ENCODE measurements around the gene TAB2. TPM values are rescaled to one million over a fixed set of nuclear protein-coding genes. Genes with fewer than 3 reads are reported as not detected.
"Not testable (repeated sequence)": the region's sequence is repeated elsewhere in the genome, so short reads cannot be mapped to it uniquely, and the experiment has no call there.

TAB2 gene
- polyA plus RNA-seq, 5 donors, result 66.1 to 106 (median 87.7) TPM

DNA sequence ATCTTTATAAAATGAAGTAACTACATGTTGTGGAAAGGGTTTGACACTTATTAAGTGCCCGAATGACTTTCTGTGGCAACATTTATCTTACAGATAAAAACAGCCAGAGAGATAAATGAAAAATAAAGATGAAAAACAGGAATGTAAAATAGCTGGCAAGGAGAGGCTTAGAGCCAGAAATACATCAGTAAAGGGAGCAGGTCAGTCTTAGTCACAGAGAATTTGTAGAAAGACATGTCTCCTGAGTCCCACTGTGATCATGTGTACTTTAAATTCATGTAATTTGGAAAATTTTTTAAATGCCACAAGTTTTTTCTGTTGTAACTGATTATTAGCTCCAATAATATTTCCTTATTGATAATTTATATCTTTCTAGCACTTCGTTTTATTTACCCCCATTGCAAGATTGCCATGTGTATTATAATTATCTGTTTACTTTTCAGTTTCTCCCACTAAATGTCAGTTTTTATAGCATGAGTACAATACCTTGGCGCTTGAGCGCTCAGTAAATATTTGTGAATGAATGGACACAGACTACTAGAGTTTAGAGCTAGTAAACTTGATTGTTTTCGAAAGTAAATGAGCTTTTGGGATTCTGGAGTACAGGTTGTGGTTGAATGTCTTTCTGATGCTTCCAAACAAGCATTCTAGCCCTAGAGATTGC is 15.2 kb downstream of the TAB2 start:
- no peak for DNase-seq

DNA sequence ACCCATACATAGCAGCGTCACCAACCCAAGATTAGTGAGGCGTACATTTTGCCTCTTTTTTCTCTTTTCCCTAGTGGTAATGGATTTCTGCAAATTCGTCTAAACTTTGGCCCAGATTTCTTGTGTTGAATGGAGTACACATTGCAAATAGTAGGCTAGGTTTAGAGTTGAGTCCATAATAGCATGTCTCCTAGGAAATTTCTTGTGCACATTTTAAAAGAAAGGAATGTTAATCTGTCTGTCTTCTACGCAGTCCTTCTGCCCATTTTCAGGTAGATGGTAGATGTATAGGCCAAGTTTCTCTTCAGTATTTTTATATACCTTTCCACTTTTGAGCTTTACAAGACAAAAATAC is 15.7 kb downstream of the TAB2 start:
- DNase-seq, result no peak

DNA sequence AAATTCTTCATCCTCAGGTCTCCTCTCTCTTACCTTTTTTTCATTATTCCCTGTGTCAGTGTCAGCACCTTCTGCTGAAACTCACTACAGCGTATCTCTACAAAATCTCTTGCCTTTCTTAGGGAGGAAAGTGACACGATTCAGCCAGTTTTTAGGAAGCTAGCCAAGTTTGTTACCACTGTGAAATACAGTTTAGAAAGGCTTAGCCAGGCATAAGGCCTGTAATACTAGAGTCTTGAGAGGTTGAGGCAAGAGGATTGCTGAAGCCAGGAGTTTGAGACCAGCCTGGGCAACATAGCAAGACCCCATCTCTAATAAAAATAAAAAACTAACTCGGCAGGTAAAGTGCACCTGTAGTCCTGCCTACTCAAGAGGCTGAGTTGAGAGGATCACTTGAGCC is 16.7 kb downstream of the TAB2 start:
- DNase-seq, result no peak

DNA sequence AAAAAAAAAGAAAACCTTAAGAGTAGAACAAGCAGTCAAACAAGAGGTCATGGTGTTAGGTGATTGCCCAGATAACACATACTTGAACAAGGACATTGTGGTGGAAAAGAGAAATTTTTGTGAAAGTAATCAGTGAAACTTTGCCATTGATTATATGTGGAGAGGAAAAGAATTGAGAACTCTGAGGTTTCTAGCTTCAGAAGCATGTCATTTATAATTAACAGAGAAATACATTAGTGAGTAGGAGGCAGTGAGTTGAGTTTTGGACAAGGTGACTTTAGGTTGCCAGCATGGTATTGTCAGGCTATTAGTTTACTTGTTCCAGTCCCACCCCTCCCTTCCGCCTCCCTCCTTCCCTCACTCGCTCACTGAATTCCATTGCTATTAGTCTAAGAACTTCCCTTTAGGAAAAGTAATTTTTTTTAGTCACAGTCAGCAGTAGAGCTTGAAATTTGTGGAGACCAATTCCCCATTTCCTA is 17.2 kb downstream of the TAB2 start:
- no peak for DNase-seq

DNA sequence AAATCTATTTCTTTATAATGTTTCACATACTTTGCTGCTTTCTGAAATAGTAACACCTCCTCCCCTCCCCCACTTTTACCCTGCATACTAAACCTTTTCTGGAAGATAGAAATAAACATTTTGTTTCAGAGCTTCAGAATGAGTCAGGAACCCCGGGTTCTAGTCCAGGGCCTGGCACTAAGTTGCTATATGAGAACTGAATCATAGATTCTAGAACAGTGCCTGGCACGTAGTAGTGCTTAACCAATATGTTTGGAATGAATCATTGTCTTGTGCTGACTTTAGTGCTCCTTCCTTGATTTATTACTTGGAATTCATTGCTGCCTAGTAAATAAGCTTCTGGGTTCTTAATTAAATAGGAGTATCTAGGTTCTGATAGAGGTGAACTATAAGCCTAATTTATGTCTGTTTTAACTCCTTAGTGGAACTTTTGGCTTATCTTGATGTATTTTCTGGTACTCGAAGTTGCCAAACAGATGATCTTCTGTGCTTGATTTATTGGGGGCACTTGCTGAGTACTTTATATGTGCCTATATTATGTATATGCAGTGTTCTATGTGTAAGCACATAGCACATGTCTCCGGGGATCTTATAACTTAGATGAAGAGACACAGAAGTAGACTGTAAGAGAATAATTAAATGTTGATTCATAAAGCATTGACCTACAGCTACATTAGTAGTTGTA is 18.6 kb downstream of the TAB2 start:
- DNase-seq, result no peak

DNA sequence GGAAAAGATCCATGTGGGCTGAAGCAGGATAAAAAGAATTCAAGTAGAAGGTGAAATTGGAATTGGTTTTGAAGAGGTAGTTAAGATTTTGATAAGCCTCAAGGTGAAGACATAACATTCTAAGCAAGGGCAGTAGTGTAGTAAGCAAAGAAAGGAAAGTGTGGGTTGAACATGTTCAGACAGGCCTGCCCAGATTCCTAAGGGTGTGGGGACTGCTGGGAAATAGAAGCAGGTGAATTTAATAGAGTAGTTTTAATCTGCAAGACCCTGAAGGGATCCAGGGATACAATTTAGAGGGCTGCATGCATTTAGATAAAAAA is 19.1 kb downstream of the TAB2 start:
- no peak for DNase-seq

DNA sequence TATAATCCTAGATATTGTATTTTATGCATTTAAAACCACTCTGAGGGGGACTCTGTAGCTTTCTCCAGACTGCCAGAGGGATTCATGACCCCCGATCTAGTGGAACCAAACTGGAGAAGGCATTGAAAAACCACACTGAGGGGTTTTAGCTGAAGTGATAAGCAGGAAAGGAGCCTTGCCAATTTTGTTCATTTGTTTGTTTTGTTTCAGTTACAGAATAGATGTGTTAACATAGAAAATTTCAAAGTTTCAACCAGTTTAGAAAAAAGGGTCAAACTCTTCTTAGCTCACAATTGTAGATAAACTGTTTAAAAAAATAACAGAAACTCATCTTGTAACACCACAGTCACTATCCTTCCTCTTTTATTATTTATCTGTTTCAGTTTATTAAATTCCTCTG is 19.8 kb downstream of the TAB2 start:
- no peak for DNase-seq

DNA sequence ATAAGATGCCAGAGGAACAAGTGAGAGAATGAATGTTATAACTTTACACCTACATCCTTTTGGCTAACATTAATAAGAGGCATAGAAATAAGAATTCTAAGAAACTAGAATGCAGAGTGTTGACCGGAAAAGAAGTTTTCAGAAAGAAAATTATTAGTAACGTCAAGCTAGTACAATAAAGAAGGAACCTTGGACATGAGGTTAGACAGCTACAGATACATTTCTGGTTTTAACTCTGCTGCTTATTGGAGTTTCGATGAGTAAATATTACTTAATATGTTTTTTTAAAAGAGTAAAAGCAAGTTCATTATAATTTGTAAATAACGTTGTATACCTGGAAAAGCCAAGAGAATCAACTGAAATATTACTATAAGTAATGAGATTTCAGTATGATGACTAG is 22.7 kb downstream of the TAB2 start:
- no peak for DNase-seq

DNA sequence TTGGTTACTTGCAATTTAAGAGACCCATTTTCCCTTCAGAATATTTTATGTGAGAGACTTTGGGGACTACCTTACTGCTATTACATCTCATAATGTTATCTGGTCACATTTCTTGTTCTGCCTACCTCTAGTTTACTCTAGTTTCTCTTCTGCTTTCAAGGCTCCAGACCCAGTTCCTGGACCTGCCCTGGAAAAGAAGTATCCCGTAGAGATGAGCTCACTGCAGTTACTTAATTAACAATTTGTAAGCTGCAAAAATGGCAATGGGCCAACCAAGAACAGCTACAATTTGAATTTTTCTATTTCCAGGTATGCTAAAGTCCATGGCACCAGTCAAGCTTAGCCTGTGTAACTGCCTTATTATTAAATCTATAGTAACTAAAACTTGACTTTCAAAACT is 25.0 kb downstream of the TAB2 start:
- no peak for DNase-seq

DNA sequence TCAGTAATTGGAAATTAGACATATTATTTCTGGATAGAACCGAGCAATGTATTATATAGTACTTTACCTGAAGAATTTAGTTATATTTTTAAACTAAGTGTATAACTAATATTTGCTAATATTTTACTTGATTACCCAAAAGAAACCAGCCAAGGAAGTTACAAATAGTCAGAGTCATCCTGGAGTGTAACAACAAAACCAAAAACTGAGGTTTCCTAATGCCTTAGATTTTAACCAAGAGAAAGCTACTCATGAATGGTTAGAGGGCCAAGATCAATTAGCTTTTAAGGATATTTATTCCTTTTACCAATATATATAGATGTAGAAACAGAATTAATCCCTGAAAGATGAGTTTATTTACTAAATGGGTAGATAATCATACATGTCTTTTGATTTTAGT is 26.0 kb downstream of the TAB2 start:
- no peak for DNase-seq

DNA sequence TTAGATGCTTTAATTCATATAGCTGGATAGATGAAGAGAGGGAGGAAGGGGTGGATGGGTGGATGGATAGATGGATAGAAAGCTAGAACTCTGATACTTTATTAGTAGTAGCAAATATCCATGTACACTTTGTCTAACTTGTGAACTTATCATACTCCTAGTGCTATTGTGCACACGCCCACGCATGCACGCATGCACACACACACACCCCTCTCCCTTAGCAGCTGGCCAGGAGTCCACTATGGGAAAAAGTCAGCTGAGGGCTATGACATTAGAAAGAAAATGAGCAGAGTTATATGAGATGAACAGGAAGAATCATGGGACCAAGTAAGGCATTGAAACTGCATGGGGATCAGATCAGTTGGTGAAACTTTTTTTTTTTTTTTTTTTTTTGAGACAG is 28.6 kb downstream of the TAB2 start:
- no peak for DNase-seq

DNA sequence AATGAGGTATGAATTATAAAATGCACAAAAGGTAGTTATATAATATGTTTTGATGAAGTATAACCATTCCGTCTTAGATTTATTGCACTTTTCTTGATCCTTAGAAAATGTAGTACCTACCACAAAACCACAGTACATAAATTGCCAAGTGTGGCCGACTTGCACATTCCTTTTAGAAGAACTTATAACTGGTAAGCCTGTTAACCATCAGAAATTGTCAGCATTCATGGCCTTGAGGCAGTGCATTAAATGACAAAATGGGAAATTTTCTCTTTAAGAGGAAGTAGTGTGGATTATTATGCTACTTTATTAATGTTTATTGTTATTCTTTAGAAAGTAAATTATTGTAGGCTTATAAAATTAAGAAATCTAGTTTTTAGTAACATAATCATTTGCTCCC is 29.6 kb downstream of the TAB2 start:
- DNase-seq, result no peak

DNA sequence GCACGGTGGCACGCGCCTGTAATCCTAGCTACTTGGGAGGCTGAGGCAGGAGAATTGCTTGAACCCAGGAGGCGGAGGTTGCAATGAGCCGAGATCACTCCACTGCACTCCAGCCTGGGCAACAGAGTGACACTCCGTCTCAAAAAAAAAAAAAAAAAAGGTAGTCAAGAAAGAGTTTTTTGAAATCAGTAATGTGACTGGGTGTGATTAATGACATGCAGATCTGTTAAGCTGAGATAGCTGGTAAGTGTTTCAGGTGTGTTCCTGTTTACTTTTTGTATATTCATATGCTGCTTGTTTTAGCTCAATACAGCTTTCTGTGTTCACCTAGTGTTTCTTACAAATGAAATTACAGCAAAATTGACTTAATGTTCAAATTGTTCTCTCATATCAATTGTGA is 31.8 kb downstream of the TAB2 start:
- not testable (repeated sequence) for DNase-seq

DNA sequence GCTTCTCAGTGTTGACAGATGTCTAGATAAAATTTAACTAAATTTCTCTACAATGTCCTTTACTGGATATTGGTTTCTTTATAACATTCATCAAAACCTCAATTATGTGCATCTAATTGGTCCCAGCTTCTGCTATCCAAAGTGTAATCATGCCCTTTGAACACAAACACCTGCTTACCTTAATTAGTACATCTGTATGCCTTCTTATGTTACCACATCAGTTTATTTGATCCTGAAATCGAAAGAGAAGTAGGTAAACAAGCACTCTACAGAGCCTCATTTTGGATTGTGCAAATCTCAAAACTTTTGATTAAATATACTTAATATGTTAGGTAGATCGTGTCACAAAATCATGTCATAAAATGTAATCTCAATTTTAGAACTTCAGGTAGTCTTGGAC is 36.5 kb downstream of the TAB2 start:
- no peak for DNase-seq

DNA sequence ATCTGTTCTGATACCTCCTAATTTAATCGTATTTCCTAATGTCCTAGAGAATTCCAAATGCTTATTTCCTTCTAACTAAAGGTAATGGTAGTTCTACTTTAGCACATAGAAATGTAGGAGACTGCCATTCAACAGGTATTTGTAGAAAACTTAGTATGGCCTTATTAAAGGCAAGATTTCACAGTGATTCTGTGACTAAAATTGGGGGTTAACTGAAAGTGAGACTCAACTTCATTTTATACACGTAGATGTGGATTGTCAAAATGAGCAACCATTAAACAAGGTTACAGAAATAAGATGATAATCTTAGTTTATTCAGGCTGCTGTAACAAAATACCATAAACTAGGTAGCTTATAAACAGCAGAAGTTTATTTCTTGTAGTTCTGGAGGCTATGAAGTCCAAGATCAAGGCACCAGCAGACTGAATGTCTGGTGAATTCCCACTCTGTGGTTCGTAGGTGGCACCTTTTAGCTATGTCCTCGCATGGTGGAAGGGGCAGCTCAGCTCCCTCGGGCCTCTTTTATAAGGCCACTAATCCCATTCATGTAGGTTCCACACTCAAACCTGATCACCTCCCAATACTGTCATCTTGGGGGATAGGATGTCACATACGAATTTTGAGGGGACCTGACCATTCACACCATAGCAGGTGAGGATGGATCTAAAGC is 38.7 kb downstream of the TAB2 start:
- no peak for DNase-seq

DNA sequence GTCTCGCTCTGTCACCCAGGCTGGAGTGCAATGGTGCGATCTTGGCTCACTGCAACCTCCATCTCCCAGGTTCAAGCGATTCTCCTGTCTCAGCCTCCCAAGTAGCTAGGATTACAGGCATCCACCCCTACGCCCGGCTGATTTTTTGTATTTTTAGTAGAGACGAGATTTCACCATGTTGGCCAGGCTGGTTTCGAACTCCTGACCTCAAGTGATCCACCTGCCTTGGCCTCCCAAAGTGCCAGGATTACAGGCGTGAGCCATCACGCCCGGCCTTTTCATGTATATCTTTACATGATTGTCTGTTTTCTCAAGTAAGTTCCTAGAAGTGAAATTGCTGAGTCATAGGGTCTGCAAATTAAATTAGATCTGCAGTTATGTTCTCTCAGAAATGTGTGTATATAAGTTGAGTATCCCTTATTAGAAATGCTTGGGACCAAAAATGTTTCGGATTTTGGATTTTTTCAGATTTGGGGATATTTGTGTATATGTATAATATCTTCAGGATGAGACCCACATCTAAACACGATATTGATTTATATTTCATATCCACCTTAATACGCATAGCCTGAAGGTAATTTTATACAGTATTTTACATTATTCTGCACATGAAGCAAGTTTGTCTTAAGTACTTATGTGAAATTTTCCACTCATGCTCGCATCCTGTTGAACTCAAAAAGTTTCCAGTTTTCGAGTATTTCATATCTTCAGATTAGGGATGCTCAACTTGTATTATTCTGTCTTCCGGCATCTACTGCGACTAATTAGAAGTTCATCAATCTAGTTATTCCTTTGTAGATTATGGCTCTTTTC is 40.4 kb downstream of the TAB2 start:
- no peak for DNase-seq

DNA sequence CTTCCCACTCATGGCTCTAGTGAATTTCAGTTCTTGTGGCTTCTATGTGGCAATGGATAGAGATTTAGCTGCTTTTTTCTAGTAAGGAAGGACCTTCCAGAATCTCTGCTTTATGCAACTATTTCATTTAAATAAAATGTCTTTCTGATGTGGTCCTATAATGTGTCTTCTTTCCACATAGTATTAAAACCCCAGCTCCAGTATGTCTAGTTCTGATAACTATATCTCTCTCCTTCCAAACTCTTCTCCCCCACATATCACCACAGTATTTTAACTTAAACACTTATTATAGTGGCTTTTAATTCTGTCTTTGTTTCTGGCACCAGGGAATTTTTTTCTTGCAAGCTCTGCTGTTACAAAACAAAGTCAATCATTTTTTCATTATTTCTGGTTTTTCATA is 41.9 kb downstream of the TAB2 start:
- no peak for DNase-seq

DNA sequence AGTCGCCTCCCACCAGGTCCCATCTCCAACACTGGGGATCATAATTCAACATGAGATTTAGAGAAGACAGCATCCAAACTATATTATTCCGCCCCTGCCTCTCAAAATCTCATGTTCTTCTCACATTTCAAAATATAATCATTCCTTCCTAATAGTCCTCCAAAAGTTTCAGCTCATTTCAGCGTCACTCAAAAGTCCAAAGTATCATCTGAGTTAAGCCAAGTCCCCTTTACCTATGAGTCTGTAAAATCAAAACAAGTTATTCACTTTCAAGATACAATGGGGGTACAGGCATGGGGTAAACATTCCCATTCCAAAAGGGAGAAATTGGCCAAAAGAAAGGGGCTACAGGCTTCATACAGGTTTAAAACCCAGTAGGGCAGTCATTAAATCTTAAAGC is 43.0 kb downstream of the TAB2 start:
- DNase-seq, result no peak

DNA sequence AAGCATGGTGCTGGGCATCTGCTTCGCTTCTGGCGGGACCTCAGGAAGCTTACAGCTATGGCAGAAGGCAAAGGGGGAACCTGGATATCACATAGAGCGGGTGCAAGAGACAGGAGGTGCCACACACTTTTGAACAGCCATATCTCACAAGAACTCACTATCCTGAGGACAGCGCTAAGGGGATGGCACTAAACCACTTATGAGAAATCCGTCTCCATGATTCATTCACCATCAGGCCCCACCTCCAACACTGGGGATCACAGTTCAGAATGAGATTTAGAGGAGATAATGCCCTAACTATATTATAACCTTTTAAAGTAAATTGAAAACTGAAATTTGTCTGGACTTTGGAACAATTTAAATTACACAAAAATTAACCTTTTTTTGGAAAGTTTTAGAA is 44.8 kb downstream of the TAB2 start:
- no peak for DNase-seq

DNA sequence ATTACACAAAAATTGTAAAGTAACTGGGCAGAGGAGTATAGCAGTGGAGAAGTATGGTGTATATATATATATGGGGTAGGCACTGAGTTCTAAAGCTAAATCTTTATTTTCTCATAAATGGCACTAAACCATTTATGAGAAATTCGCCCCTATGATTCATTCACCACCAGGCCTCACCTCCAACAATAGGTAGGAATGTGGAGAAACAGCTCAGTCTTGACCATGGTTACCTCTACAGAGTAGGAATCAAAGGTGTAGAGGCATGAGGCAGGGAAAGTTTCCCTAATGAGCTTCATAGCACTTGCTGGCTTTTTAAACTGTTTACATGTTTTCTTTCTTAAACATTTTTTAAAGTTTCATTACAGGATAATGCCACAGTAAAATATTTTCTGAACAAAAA is 45.6 kb downstream of the TAB2 start:
- DNase-seq, result no peak

DNA sequence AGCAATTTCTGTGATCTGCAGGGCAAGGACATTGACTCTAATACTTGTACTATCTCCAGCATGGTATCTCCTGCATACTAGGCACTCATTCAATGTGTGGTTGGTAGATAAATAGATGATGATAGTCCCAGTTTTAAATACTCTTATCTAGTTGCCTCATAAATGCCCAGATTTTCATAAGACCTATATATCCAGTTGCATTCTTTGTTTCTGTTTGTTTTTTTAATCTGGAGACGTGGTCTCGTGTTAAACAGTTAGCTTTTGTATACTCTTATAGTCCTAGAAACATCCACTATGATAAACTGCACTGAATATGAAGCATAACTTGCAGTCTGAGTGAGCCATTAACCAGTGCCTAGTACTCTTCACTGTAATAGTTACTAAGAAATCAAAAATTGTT is 47.0 kb downstream of the TAB2 start:
- no peak for DNase-seq

DNA sequence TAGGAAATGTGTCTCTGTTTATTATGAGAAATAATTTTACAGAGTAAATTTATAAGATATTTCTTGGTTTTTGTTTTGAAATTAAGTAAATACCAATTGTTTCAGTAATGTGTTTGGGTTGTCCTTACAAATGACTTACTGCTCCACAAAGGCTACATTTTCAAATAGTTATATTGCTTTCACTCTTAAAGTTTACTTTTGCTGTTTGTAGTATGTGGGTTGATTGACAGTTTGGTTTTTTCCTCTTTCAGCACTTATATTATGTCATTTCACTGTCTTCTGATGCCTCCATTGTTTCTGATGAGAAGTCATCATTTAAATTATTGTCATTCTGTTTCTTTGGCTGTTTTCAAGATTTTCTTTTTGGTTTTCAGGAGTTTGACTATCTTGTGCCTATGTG is 47.7 kb downstream of the TAB2 start:
- DNase-seq, result no peak
